Measurements from ENCODE around the gene ZNF655.

ZNF655 gene

DNA sequence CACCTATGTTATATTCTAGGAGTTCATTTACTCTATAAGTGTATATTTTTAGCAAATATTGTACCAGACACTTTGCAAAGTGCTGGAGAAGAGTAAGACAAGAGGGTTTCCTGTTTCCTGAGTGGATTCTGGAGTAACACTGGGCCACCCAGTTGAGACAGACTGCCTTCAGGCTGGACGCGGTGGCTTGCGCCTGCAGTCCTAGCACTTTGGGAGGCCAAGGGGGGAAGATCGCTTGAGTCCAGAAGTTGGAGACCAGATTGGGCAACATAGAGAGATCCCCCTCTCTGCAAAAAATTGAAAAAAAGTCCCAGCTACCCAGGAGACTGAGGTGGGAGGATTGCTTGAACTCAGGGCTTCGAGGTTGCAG is 57.5 kb downstream of the ZNF655 start:
- DNase-seq, result no peak

DNA sequence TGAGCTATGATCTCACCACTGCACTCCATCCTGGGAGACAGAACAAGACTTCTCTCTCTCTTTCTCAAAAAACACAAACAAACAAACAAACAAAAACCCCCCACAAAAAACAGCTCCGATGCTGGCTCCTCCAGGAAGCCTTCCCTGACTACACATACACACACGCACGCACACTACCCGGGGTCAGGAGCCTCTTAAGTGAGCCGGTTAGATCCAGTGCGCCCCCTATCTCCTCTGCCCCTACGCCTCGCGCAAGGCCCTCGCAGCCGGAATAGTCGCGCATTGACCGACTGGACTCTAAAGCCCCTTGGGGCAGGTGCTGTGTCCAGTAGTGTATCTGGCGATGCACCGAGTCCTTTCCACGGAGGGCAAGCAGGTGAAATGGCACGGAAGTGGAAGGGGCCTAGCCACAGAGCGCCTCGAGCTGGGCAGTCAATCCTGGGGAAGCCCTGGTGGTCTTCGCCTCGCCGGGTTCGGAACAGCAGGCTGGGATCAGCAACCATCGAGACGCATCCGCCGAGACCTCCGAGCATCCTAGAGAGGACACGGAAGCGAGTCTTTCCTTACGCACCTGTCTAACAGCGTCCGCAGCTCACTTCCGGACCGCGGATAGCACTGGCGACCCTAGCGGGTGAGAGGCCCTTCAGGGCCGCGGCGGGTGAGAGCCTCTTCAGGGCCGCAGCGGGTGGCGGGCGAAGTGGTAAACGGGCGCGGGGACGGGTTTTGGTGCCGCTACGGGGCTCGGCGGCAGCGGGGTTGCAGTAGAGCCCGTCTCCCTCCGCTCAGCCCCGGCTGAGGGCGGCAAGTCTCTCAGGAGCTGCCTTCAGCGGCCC is 58.1 kb downstream of the ZNF655 start, which contains the start of gene ZSCAN25:
Gene ZSCAN25 (plus strand): TSS at position 588 of the 833 bp plus-strand sequence. CDS start 2,661 bp downstream, outside the sequence.
- peak; percentile 89 for DNase-seq

DNA sequence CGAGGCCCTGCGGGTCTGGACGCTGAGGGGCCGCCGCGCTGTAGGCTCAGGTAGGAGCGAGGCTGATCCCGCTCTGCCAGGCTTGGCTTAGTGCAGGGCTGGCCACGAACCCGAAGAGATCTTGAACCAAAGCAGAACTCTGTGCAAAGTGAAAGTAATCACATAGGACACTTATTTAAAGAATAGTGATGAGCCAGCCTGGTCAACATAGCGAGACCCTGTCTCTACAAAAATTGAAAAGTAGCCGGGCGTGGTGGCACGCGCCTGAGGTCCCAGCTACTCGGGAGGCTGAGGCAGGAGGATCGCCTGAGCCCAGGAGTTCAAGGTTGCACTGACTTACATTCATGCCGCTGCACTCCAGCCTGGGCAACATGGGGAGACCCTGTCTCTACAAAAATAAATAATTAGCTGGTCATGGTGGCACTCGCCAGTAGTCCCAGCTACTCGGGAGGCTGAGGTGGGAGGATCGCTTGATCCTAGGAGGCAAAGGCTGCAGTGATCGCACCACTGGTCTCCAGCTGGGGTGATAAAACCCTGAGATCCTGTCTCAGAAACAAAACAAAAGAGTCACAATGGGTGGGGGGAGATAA is 58.8 kb downstream of the ZNF655 start:
- no peak for DNase-seq

DNA sequence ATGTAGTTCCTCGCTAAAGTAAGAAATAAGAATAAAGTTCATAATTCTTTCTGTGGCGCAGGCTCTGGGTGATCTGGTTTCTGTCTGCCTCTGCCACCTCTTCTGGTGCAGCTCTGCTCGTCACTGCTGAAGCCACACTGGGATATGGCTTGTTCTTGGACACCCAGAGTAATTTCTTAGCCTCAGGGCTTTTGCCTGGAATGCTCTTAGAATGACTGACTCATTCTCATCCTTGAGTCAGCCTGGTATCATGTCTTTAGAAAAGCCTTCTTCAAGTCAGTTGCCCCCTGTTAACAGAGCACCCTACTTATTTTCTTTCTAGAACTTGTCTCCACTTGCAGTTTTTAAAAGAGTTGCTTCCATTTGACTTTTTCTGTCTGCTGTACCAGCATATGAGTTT is 60.3 kb downstream of the ZNF655 start:
- DNase-seq, result peak; percentile 96

DNA sequence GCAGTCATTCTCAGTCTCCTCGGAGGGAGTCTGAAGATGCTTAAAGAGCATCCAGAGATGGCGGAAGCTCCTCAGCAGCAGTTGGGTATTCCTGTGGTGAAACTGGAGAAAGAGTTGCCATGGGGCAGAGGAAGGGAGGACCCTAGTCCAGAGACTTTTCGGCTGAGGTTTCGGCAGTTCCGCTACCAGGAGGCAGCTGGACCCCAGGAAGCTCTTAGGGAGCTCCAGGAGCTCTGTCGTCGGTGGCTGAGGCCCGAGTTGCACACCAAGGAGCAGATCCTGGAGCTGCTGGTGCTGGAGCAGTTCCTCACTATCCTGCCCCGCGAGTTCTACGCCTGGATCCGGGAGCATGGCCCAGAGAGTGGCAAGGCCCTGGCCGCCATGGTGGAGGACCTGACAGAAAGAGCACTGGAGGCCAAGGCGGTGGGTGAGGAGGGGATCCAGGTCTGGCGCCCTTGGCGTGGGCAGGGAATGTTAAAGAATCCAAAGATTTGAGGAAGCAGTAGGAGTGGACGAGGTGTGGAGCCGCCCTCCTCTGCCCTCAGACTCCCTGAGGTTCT is 61.2 kb downstream of the ZNF655 start:
- DNase-seq, result no peak

DNA sequence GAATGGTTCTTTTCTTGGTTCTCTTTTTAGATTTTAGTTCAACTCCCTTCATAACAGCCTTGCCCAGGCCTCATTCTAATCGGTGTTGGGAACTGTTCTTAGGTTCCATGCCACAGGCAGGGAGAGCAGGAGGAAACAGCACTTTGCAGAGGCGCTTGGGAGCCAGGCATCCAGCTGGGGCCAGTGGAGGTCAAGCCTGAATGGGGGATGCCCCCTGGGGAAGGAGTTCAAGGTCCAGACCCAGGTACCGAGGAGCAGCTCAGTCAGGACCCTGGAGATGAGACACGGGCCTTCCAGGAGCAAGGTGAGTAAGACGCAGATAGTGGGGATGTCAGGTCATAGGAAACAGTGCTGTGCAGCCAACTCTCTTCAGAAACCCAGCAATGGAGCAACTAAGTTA is 62.8 kb downstream of the ZNF655 start:
- no peak for DNase-seq

DNA sequence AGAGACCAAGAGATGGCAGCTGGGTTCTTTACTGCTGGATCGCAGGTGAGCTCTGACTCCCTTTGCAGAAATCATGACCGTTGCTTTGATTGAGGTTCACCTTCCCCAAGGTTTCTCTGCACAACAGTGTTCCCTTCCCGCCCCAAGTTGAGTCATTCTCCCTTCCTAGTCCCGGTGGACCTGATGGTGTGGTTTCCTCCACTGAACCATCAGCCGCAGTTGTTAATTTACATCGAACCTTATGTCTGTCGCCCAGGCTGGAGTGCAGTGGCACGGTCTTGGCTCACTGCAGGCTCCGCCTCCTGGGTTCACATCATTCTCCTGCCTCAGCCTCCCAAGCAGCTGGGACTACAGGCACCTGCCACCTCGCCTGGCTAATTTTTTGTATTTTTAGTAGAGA is 64.2 kb downstream of the ZNF655 start:
- no peak for DNase-seq

DNA sequence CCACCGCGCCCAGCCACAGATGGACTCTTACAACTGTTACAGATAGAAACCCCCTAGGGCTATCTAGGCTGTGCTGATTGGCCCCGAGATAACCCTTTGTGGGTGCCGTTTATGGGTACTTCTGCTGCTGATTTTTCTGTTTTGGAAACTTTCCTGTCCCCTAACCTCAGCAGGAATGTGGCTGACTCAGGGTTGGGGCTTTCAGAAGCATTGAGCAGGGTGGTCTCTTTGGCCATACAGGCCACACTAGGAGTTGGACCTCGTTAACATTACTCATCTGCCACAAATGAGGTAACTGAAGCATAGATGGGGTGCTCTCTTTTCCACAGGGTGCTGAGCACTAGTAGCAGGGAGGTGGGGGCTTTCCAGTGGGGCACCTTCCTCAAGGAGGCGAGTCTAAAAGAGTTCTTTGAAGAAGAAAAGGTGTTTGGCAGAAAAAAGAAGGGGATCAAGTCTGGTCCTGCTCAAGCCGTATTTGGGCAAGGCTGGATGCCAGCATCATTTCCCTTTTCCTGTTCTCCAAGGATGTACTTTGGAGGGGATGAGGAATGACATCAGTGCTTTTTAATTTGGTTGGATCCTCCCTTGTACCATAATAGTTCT is 64.8 kb downstream of the ZNF655 start:
- peak; percentile 93 for DNase-seq

DNA sequence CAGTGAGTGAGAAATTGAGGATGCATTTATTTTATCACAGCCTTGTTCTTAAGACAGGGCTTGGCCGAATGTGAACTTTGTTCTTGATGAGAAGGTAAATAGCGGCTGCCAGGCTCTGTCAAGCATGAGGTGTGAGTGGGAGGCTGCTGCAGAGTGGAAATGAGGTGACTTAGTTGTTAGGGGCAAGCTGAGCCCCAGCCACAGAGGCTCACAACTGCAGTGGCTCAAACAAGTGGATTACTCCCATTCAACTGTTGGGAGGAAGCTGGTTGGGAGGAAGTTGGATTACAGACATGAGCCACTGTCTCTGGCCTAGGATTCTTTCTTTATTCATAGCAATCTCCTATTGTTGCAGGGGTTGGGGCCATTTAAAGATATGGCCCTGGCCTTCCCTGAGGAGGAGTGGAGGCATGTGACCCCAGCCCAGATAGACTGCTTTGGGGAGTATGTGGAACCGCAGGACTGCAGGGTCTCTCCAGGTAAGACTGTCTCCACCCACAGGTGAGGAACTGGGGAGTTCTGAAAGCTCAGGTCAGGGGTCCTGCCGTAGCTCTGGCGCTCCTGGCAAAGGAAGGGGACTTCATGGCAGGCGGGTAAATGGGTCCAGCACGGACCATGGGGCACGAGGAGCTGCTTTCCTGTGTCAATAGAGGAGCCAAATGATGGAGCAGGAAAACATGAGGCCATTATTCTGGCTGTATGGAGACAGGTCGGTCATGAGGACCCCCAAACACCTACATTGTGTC is 65.4 kb downstream of the ZNF655 start:
- no peak for DNase-seq

DNA sequence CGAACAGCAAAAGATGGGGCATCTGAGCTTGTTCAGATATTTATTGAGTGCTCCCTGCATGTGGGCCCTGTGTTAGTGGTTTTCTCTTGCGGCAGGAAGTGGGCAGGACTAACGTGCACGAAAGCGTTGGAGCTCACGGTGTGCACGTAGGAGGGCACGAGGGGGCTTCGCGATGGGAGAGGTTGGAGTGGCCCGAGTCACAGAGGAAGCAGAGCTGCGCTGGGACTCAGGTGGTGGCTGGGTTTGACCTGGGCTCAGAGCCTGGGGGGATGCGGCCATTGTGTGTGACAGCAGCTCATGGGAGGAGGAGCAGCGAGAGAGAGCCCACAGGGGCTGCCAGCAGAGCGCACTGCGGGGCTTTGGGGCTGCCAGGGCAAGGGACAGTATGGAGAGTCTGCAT is 66.0 kb downstream of the ZNF655 start:
- DNase-seq, result no peak

DNA sequence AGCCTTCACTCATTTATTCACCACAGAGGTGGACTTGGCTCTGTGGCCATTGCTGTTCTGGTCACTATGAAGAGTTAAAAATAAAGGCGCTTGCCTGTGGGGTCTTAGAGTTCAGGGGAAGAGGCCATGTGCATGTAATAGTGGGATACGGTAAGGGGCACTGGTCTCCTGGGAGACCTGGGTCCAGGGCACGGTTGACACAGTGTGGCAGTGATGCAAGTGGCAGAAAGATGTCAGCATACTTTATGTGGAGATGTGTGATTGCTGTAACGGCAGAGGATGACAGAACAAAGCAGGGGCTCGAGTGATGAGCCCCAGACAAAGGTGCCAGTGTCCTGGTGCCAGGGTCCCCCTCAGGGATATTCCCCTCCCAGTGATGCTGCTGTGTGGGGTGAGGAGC is 66.9 kb downstream of the ZNF655 start:
- DNase-seq, result no peak

DNA sequence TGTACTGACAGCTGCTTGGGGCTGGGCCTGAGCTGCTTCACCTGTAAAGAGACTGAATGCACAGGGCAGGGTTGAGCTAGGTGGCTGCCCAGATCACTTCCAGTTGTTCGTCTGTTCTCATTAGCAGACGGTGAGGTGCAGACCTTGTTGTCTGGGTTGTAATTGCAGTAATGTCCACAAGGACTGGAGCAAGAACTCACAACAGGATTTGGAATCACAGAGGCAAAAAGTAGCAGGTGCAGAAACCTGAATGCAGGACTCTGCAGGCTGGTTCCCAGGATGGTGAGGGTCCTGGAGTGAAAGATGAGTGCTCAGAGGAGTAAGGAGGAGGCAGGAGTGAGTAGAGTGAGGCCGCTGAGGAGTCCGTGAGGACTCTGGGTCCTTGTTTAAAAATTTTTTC is 67.5 kb downstream of the ZNF655 start:
- DNase-seq, result no peak
